ENCODE data around the gene CCT2. TPM values are rescaled to one million over a fixed set of nuclear protein-coding genes. Genes with fewer than 3 reads are reported as not detected.
"Not testable (repeated sequence)": the region's sequence is repeated elsewhere in the genome, so short reads cannot be mapped to it uniquely, and the experiment has no call there.

Gene CCT2
- total RNA-seq, 1 experiment from 2014 or later: 506 TPM

GRCh38 chr12:69570545-69571399, 14.5 kb upstream of the CCT2 start:
- peak; percentile 41 for DNase-seq
- no peaks in the 10 kb centered on the region for H3K27me3 ChIP-seq (ENCODE audit: control insufficient read depth, insufficient read depth, low read length)
- H3K36me3 ChIP-seq (replicated peaks; ENCODE audit: control insufficient read depth, insufficient read depth, low read length): peaks cover 10% of the 10 kb centered on the region
- H3K4me3 ChIP-seq (ENCODE audit: insufficient read depth, low read depth, low read length): no peak overlapping the region

GRCh38 chr12:69575346-69575745, 9.9 kb upstream of the CCT2 start:
- Histone ChIP-seq H3K27me3 (ENCODE audit: control insufficient read depth, insufficient read depth, low read length) (no peaks in the 10 kb centered on the region), H3K4me3 (ENCODE audit: insufficient read depth, low read depth, low read length) (no peak overlapping the region), H3K36me3 (replicated peaks; ENCODE audit: control insufficient read depth, insufficient read depth, low read length) (peaks cover 10% of the 10 kb centered on the region)
- DNase-seq: no peak

- no peaks in the 10 kb centered on the region for H3K27me3 ChIP-seq (ENCODE audit: control insufficient read depth, insufficient read depth, low read length)
- H3K36me3 ChIP-seq (replicated peaks; ENCODE audit: control insufficient read depth, insufficient read depth, low read length): peaks cover 9% of the 10 kb centered on the region
- DNase-seq: no peak
- no peak overlapping the region for H3K4me3 ChIP-seq (ENCODE audit: insufficient read depth, low read depth, low read length)
Observed at GRCh38 chr12:69578283-69578682, 7.0 kb upstream of the CCT2 start.

- Histone ChIP-seq H3K27me3 (ENCODE audit: control insufficient read depth, insufficient read depth, low read length) (no peaks in the 10 kb centered on the region), H3K36me3 (replicated peaks; ENCODE audit: control insufficient read depth, insufficient read depth, low read length) (peaks cover 7% of the 10 kb centered on the region), H3K4me3 (ENCODE audit: insufficient read depth, low read depth, low read length) (no peak overlapping the region)
- no peak for DNase-seq
Observed at GRCh38 chr12:69579029-69579428, 6.2 kb upstream of the CCT2 start.

GRCh38 chr12:69580074-69580473, 5.2 kb upstream of the CCT2 start:
- no peak for DNase-seq
- no peaks in the 10 kb centered on the region for H3K27me3 ChIP-seq (ENCODE audit: control insufficient read depth, insufficient read depth, low read length)
- no peaks in the 10 kb centered on the region for H3K36me3 ChIP-seq (replicated peaks; ENCODE audit: control insufficient read depth, insufficient read depth, low read length)
- no peak overlapping the region for H3K4me3 ChIP-seq (ENCODE audit: insufficient read depth, low read depth, low read length)

- H3K36me3 ChIP-seq (replicated peaks; ENCODE audit: control insufficient read depth, insufficient read depth, low read length): peaks cover 14% of the 10 kb centered on the region
- no peak overlapping the region for H3K4me3 ChIP-seq (ENCODE audit: insufficient read depth, low read depth, low read length)
- peak; percentile 64 for DNase-seq
- H3K27me3 ChIP-seq (ENCODE audit: control insufficient read depth, insufficient read depth, low read length): no peaks in the 10 kb centered on the region
Observed at GRCh38 chr12:69583203-69583602, 2.1 kb upstream of the CCT2 start.

GRCh38 chr12:69588527-69588926, 3.3 kb downstream of the CCT2 start:
- peaks cover 51% of the 10 kb centered on the region for H3K36me3 ChIP-seq (replicated peaks; ENCODE audit: control insufficient read depth, insufficient read depth, low read length)
- no peak overlapping the region for H3K4me3 ChIP-seq (ENCODE audit: insufficient read depth, low read depth, low read length)
- DNase-seq: no peak
- no peaks in the 10 kb centered on the region for H3K27me3 ChIP-seq (ENCODE audit: control insufficient read depth, insufficient read depth, low read length)

- DNase-seq: no peak
- Histone ChIP-seq H3K27me3 (ENCODE audit: control insufficient read depth, insufficient read depth, low read length) (no peaks in the 10 kb centered on the region), H3K36me3 (replicated peaks; ENCODE audit: control insufficient read depth, insufficient read depth, low read length) (peaks cover 57% of the 10 kb centered on the region), H3K4me3 (ENCODE audit: insufficient read depth, low read depth, low read length) (no peak overlapping the region)
Observed at GRCh38 chr12:69589082-69589481, 3.8 kb downstream of the CCT2 start.

GRCh38 chr12:69595689-69596088, 10.4 kb downstream of the CCT2 start:
- no peaks in the 10 kb centered on the region for H3K27me3 ChIP-seq (ENCODE audit: control insufficient read depth, insufficient read depth, low read length)

GRCh38 chr12:69598174-69598753, 13.0 kb downstream of the CCT2 start:
- no peak for DNase-seq
- no peaks in the 10 kb centered on the region for H3K27me3 ChIP-seq (ENCODE audit: control insufficient read depth, insufficient read depth, low read length)
- peaks cover 49% of the 10 kb centered on the region for H3K36me3 ChIP-seq (replicated peaks; ENCODE audit: control insufficient read depth, insufficient read depth, low read length)
- no peak overlapping the region for H3K4me3 ChIP-seq (ENCODE audit: insufficient read depth, low read depth, low read length)

More at GRCh38 chr12:69595689-69596088, 10.4 kb downstream of the CCT2 start:
- H3K4me3 ChIP-seq (ENCODE audit: insufficient read depth, low read depth, low read length): no peak overlapping the region
- peaks cover 62% of the 10 kb centered on the region for H3K36me3 ChIP-seq (replicated peaks; ENCODE audit: control insufficient read depth, insufficient read depth, low read length)
- no peak for DNase-seq

- H3K36me3 ChIP-seq (replicated peaks; ENCODE audit: control insufficient read depth, insufficient read depth, low read length): peaks cover 35% of the 10 kb centered on the region
- DNase-seq: no peak
- no peaks in the 10 kb centered on the region for H3K27me3 ChIP-seq (ENCODE audit: control insufficient read depth, insufficient read depth, low read length)
- H3K4me3 ChIP-seq (ENCODE audit: insufficient read depth, low read depth, low read length): no peak overlapping the region
Observed at GRCh38 chr12:69600804-69601203, 15.5 kb downstream of the CCT2 start.

GRCh38 chr12:69601962-69602685, 16.9 kb downstream of the CCT2 start:
- no peak for DNase-seq
- peaks cover 28% of the 10 kb centered on the region for H3K36me3 ChIP-seq (replicated peaks; ENCODE audit: control insufficient read depth, insufficient read depth, low read length)
- no peaks in the 10 kb centered on the region for H3K27me3 ChIP-seq (ENCODE audit: control insufficient read depth, insufficient read depth, low read length)
- H3K4me3 ChIP-seq (ENCODE audit: insufficient read depth, low read depth, low read length): no peak overlapping the region

GRCh38 chr12:69602954-69603353, 17.7 kb downstream of the CCT2 start:
- Histone ChIP-seq H3K27me3 (ENCODE audit: control insufficient read depth, insufficient read depth, low read length) (no peaks in the 10 kb centered on the region), H3K4me3 (ENCODE audit: insufficient read depth, low read depth, low read length) (no peak overlapping the region), H3K36me3 (replicated peaks; ENCODE audit: control insufficient read depth, insufficient read depth, low read length) (peaks cover 21% of the 10 kb centered on the region)
- peak; percentile 37 for DNase-seq

- H3K4me3 ChIP-seq (ENCODE audit: insufficient read depth, low read depth, low read length); H3K27me3 ChIP-seq (ENCODE audit: control insufficient read depth, insufficient read depth, low read length); DNase-seq: not testable (repeated sequence)
- peaks cover 16% of the 10 kb centered on the region for H3K36me3 ChIP-seq (replicated peaks; ENCODE audit: control insufficient read depth, insufficient read depth, low read length)
Observed at GRCh38 chr12:69603556-69603955, 18.3 kb downstream of the CCT2 start.

- DNase-seq; H3K4me3 ChIP-seq (ENCODE audit: insufficient read depth, low read depth, low read length); H3K27me3 ChIP-seq (ENCODE audit: control insufficient read depth, insufficient read depth, low read length): not testable (repeated sequence)
- H3K36me3 ChIP-seq (replicated peaks; ENCODE audit: control insufficient read depth, insufficient read depth, low read length): peaks cover 14% of the 10 kb centered on the region
Observed at GRCh38 chr12:69604275-69604674, 19.0 kb downstream of the CCT2 start.
